Heart right ventricle (tissue), 16 donors: ENCODE data around the gene FRK. TPM values are rescaled to one million over a fixed set of nuclear protein-coding genes. Genes with fewer than 3 reads are reported as not detected.

Experiments used
- ATAC-seq, 8 donors: fragments of 200-7000 bp; cut with Tn5 transposase; one replicate each; pipeline ENCODE4 v1.9.1; 2020; ENCODE audit warnings: mild to moderate bottlenecking in 8 of 8, moderate library complexity in 8 of 8, moderate number of reproducible peaks in 1 of 8
- DNase-seq, 2 donors: peaks; one replicate each; pipeline ENCODE4 v3.0.0-alpha.2; 2020
- H3K27ac ChIP-seq, 10 donors: fragments of 200-600 bp; sonication (generic) in 2 of 10; one replicate each; pipeline versions ENCODE4 v1.5.0 to v1.8.0; 2020 to 2022; ENCODE audit warnings: mild to moderate bottlenecking in 3 of 10
- H3K27me3 ChIP-seq, 7 donors: fragments of 200-600 bp; one replicate each; pipeline ENCODE4 v1.8.0; 2021 to 2022; ENCODE audit warnings: mild to moderate bottlenecking in 2 of 7
- H3K36me3 ChIP-seq, 9 donors: fragments of 200-600 bp; sonication (generic) in 1 of 9; one replicate each; pipeline versions ENCODE4 v1.5.0 to v1.8.0; 2020 to 2022; ENCODE audit warnings: mild to moderate bottlenecking in 2 of 9
- H3K4me1 ChIP-seq, 9 donors: fragments of 200-600 bp; sonication (generic) in 1 of 9; one replicate each; pipeline versions ENCODE4 v1.5.0 to v1.8.0; 2020 to 2022; ENCODE audit warnings: mild to moderate bottlenecking in 4 of 9
- H3K4me3 ChIP-seq, 10 donors: fragments of 200-600 bp; sonication (generic) in 2 of 10; one replicate each; pipeline versions ENCODE4 v1.5.0 to v1.8.0; 2020 to 2022; ENCODE audit warnings: mild to moderate bottlenecking in 7 of 10, moderate library complexity in 2 of 10
- H3K9me3 ChIP-seq, 11 donors: fragments of 200-600 bp in 10 of 11; sonication (generic) in 2 of 11; one replicate each; pipeline versions ENCODE4 v1.5.0 to v1.8.0; 2013 to 2022; ENCODE audit warnings: mild to moderate bottlenecking in 2 of 11, control low read depth in 1 of 11, moderate library complexity in 1 of 11
- CTCF ChIP-seq, 9 donors: fragments of 200-600 bp; sonication (generic) in 2 of 9; IDR thresholded peaks; one replicate each; pipeline versions ENCODE4 v1.5.0 to v1.8.0; 2021 to 2022; ENCODE audit warnings: antibody characterized with exemption in 9 of 9, mild to moderate bottlenecking in 5 of 9, moderate library complexity in 1 of 9
- WGBS, 2 donors: extraction: QIAGEN DNeasy Blood & Tissue Kit; methylation state at CpG; one replicate each; pipeline ENCODE4 v1.1.7; 2013; ENCODE audit warnings: inconsistent platforms in 1 of 2; 5-methylcytosine and 5-hydroxymethylcytosine counted together
- intact Hi-C, 10 donors: fragments of 100-400 bp; cut with DNase I; formaldehyde crosslinking; loops; one replicate each; pipeline versions ENCODE4 v1.11.1 to v1.14.2; 2022
- polyA plus RNA-seq, 2 donors: library from polyadenylated mRNA; stranded (reverse); fragments of 200-250 nt; gene quantifications; one replicate each; pipeline ENCODE4 v1.2.3, GENCODE V29; 2013
- total RNA-seq, 10 donors: library from RNA; stranded (reverse); fragmentation: NEBNext Ultra II Directional in 3 of 10; extraction: Animal tissue kit (Norgen Biotek cat#: 25700) in 3 of 10; gene quantifications; one replicate each; pipeline versions ENCODE4 v1.2.1 to v1.2.4, GENCODE V29; 2021 to 2023
- donor health status: Arrhythmogenic right ventricular cardiomyopathy.
- donor health status: ischemic (EF 13 %, LVEDD 7.1; RV severe dilation, severe dysfunction).
- donor health status: healthy with polysubstance abuse.
- donor health status: DM: no; HTN: yes; CAD: no.
- donor health status: DM: no; HTN: no; CAD: no.
- donor health status: ischemic (EF 25% LVEDD 6.9; RV normal size, moderate dysfunction).
- donor health status: ischemic (EF 25% LVEDD 5.7; RV mildly dilated, moderate dysfunction).
- donor health status: healthy.
- donor health status: DM: yes; HTN: yes; CAD: no.
- donor health status: Ischemic cardiomyopathy.
- donor health status: ischemic (EF 35%, LVEDD 5.7; RV mildly dilated, moderate dysfunction).
- donor health status: nonischemic (EF 11% LVEDD 7.7; RV severe dilation, severe dysfunction).
- donor health status: DM: yes; HTN: yes; CAD: no.
- donor health status: PGD.
- donor health status: ischemic (EF 29% LVEDD 5.4; RV normal size, mild dysfunction).
- donor health status: nonischemic (EF 23%, LVEDD 6.1; RV moderate dilation, normal function).

FRK gene
- total and polyA plus RNA-seq, 12 donors, result 0.61 to 10.6 (median 6.6) TPM

- intact Hi-C loops, result no loop called here
- ATAC-seq (no peak), DNase-seq (no peak)
- Histone ChIP-seq H3K27ac (no peak overlapping the region), H3K36me3 (no peaks in the 10 kb centered on the region), H3K27me3 (no peaks in the 10 kb centered on the region), H3K4me3 (no peak overlapping the region), H3K4me1 (peaks cover 0 to 6% (median 0%) of the 10 kb centered on the region in 9 donors), H3K9me3 (no peaks in the 10 kb centered on the region)
- no peak for TF ChIP-seq CTCF (IDR thresholded peaks at IDR 0.05)
- WGBS, 2 donors, result 99% methylated on average over 3 of the region's 3 CpGs
Measured at GRCh38 chr6:116078945-116079344, 18.3 kb upstream of the FRK start.

- 72 to 76% methylated on average over 3 of the region's 3 CpGs for WGBS, 2 donors
- ATAC-seq (no peak), DNase-seq (no peak)
- intact Hi-C loops, result no loop called here
- H3K27ac ChIP-seq, result no peak overlapping the region
- H3K27me3 ChIP-seq, result no peaks in the 10 kb centered on the region
- no peaks in the 10 kb centered on the region for H3K9me3 ChIP-seq
- TF ChIP-seq CTCF (IDR thresholded peaks at IDR 0.05), result no peak
- H3K4me1 ChIP-seq, result peaks cover 0 to 10% (median 0%) of the 10 kb centered on the region in 9 donors
- no peak overlapping the region for H3K4me3 ChIP-seq
- H3K36me3 ChIP-seq, result no peaks in the 10 kb centered on the region
Measured at GRCh38 chr6:116078522-116078921, 17.8 kb upstream of the FRK start.

GRCh38 chr6:116074732-116075390 lies 14.2 kb upstream of the FRK start:
- Histone ChIP-seq H3K4me3 (no peak overlapping the region), H3K27ac (no peak overlapping the region), H3K9me3 (no peaks in the 10 kb centered on the region), H3K36me3 (no peaks in the 10 kb centered on the region), H3K27me3 (no peaks in the 10 kb centered on the region), H3K4me1 (peaks cover 0 to 12% (median 0%) of the 10 kb centered on the region in 9 donors)
- intact Hi-C loops, result no loop called here
- 90 to 98% methylated on average over 2 of the region's 2 CpGs for WGBS, 2 donors
- peak in 5 of 8 donors; percentile 27 to 61 (median 46) for ATAC-seq
- TF ChIP-seq CTCF (IDR thresholded peaks at IDR 0.05), result no peak
- DNase-seq, result no peak

- H3K27me3 ChIP-seq, result no peaks in the 10 kb centered on the region
- TF ChIP-seq CTCF (IDR thresholded peaks at IDR 0.05), result no peak
- H3K36me3 ChIP-seq, result no peaks in the 10 kb centered on the region
- ATAC-seq (no peak), DNase-seq (no peak)
- H3K9me3 ChIP-seq, result no peaks in the 10 kb centered on the region
- peaks cover 0 to 12% (median 0%) of the 10 kb centered on the region in 9 donors for H3K4me1 ChIP-seq
- H3K4me3 ChIP-seq, result no peak overlapping the region
- whole genome bisulfite sequencing, 2 donors, result 63 to 72% methylated on average over 2 of the region's 2 CpGs
- no peak overlapping the region for H3K27ac ChIP-seq
- intact Hi-C loops, result no loop called here
Measured at GRCh38 chr6:116073765-116074440, 13.2 kb upstream of the FRK start.
